H9 (cell line): ENCODE data around the gene MAPK12. TPM values are rescaled to one million over a fixed set of nuclear protein-coding genes. Genes with fewer than 3 reads are reported as not detected.

Experiments used
- DNase-seq: peaks from one replicate; pipeline ENCODE4 v3.0.0-alpha.2; 2017
- H2AFZ ChIP-seq: one replicate; pipeline ENCODE4 v1.6.1; 2013; ENCODE audit warnings: mild to moderate bottlenecking, low read length, control low read depth, moderate library complexity
- H2AK5ac ChIP-seq: 2 replicates; pipeline ENCODE4 v1.6.1; 2013; ENCODE audit warnings: low read length, control low read depth, mixed read lengths; ENCODE audit not compliant: insufficient read length
- H2BK120ac ChIP-seq: one replicate; pipeline ENCODE4 v1.6.1; 2013; ENCODE audit warnings: low read depth, mild to moderate bottlenecking, low read length, control low read depth, inconsistent platforms; ENCODE audit not compliant: poor library complexity, severe bottlenecking
- H2BK12ac ChIP-seq: 2 replicates; pipeline ENCODE4 v1.6.1; 2013; ENCODE audit warnings: low read length, control low read depth, mixed read lengths, low read depth; ENCODE audit not compliant: insufficient read length
- H2BK15ac ChIP-seq: 2 replicates; pipeline ENCODE4 v1.6.1; 2013; ENCODE audit warnings: low read depth, low read length, control low read depth
- H2BK20ac ChIP-seq: one replicate; pipeline ENCODE4 v1.6.1; 2013; ENCODE audit warnings: low read depth, mild to moderate bottlenecking, low read length, control low read depth, inconsistent platforms; ENCODE audit not compliant: poor library complexity, severe bottlenecking
- H2BK5ac ChIP-seq: 2 replicates; pipeline ENCODE4 v1.6.1; 2013; ENCODE audit warnings: low read length, control low read depth, mixed read lengths; ENCODE audit not compliant: insufficient read length
- H3K14ac ChIP-seq: 2 replicates; pipeline ENCODE4 v1.6.1; 2013; ENCODE audit warnings: low read length, control low read depth; ENCODE audit not compliant: insufficient read depth
- H3K18ac ChIP-seq: 2 replicates; pipeline ENCODE4 v1.6.1; 2013; ENCODE audit warnings: low read depth, mild to moderate bottlenecking, mixed read lengths, low read length, control low read depth; ENCODE audit not compliant: insufficient read length
- H3K23ac ChIP-seq: 2 replicates; pipeline ENCODE4 v1.6.1; 2013; ENCODE audit warnings: low read length, control low read depth, mixed read lengths, low read depth; ENCODE audit not compliant: insufficient read length
- H3K23me2 ChIP-seq: 2 replicates; pipeline ENCODE4 v1.6.1; 2013; ENCODE audit warnings: low read depth, mild to moderate bottlenecking, mixed read lengths, low read length, control low read depth; ENCODE audit not compliant: insufficient read length, poor library complexity, severe bottlenecking
- H3K27ac ChIP-seq: 2 replicates; pipeline ENCODE4 v1.5.1; 2013; ENCODE audit warnings: low read length, control low read depth, mixed read lengths, low read depth; ENCODE audit not compliant: insufficient read length
- H3K27me3 ChIP-seq: 2 replicates; pipeline ENCODE4 v1.6.1; 2013; ENCODE audit warnings: low read length, control low read depth, inconsistent platforms; ENCODE audit not compliant: insufficient read depth
- H3K4ac ChIP-seq: 2 replicates; pipeline ENCODE4 v1.6.1; 2013; ENCODE audit warnings: low read depth, mild to moderate bottlenecking, control low read depth, inconsistent platforms, low read length, moderate library complexity
- H3K4me1 ChIP-seq: 2 replicates; pipeline ENCODE4 v1.6.1; 2013; ENCODE audit warnings: low read length, control low read depth, inconsistent platforms; ENCODE audit not compliant: insufficient read depth
- H3K4me2 ChIP-seq: 2 replicates; pipeline ENCODE4 v1.6.1; 2013; ENCODE audit warnings: low read length, control low read depth, mixed read lengths; ENCODE audit not compliant: insufficient read length, insufficient read depth
- H3K56ac ChIP-seq: 2 replicates; pipeline ENCODE4 v1.6.1; 2013; ENCODE audit warnings: low read depth, mild to moderate bottlenecking, mixed read lengths, low read length, control low read depth; ENCODE audit not compliant: insufficient read length
- H3K79me1 ChIP-seq: 2 replicates; pipeline ENCODE4 v1.6.1; 2013; ENCODE audit warnings: low read depth, mild to moderate bottlenecking, moderate library complexity, low read length, control low read depth, inconsistent platforms; ENCODE audit not compliant: insufficient read depth, poor library complexity, severe bottlenecking
- H3K79me2 ChIP-seq: 2 replicates; pipeline ENCODE4 v1.6.1; 2013; ENCODE audit warnings: low read length, control low read depth, inconsistent platforms; ENCODE audit not compliant: insufficient read depth
- H3K9ac ChIP-seq: 2 replicates; pipeline ENCODE4 v1.6.1; 2013; ENCODE audit warnings: low read length, control low read depth, mixed read lengths; ENCODE audit not compliant: insufficient read length; ENCODE audit errors: extremely low read depth
- H3K9me3 ChIP-seq: one replicate; pipeline ENCODE4 v1.6.1; 2013; ENCODE audit warnings: low read depth, low read length, inconsistent platforms; ENCODE audit not compliant: control insufficient read depth
- H3T11ph ChIP-seq: one replicate; pipeline ENCODE4 v1.6.1; 2013; ENCODE audit warnings: mild to moderate bottlenecking, low read length, control low read depth, inconsistent platforms
- H4K20me1 ChIP-seq: one replicate; pipeline ENCODE4 v1.6.1; 2013; ENCODE audit not compliant: control insufficient read depth, insufficient read length, insufficient read depth
- H4K5ac ChIP-seq: 2 replicates; pipeline ENCODE4 v1.6.1; 2013; ENCODE audit warnings: low read depth, mild to moderate bottlenecking, mixed read lengths, low read length, control low read depth; ENCODE audit not compliant: insufficient read length
- H4K8ac ChIP-seq: replicated peaks from 2 replicates; pipeline ENCODE4 v1.6.1; 2013; ENCODE audit warnings: low read length, control low read depth, mixed read lengths, low read depth; ENCODE audit not compliant: insufficient read length
- H4K91ac ChIP-seq: 2 replicates; pipeline ENCODE4 v1.6.1; 2013; ENCODE audit warnings: low read depth, mild to moderate bottlenecking, moderate library complexity, mixed read lengths, low read length, control low read depth; ENCODE audit not compliant: insufficient read length
- H3K27ac Mint-ChIP-seq, 3 experiments: 2 replicates in 2 of 3; 3 replicates in 1 of 3; pipeline ENCODE4 v1.8.0; 2020 to 2021; ENCODE audit warnings: mixed read lengths in 3 of 3, mild to moderate bottlenecking in 1 of 3, moderate library complexity in 1 of 3
- H3K27me3 Mint-ChIP-seq: 2 replicates; pipeline ENCODE4 v1.8.0; 2021; ENCODE audit warnings: low read depth, mild to moderate bottlenecking, moderate library complexity, mixed read lengths
- H3K36me3 Mint-ChIP-seq, 3 experiments: 2 replicates in 2 of 3; 3 replicates in 1 of 3; pipeline ENCODE4 v1.8.0; 2020 to 2021; ENCODE audit warnings: low read depth in 3 of 3, mixed read lengths in 3 of 3; ENCODE audit not compliant: insufficient read depth in 1 of 3
- H3K4me1 Mint-ChIP-seq, 2 experiments: 2 replicates each; pipeline ENCODE4 v1.8.0; 2020; ENCODE audit warnings: mixed read lengths in 2 of 2
- H3K4me3 Mint-ChIP-seq, 2 experiments: 2 replicates in 1 of 2; 3 replicates in 1 of 2; pipeline ENCODE4 v1.8.0; 2020 to 2021; ENCODE audit warnings: mild to moderate bottlenecking in 2 of 2, mixed read lengths in 2 of 2, moderate library complexity in 1 of 2
- H3K9me3 Mint-ChIP-seq, 2 experiments: 2 replicates in 1 of 2; 3 replicates in 1 of 2; pipeline ENCODE4 v1.8.0; 2020; ENCODE audit warnings: mild to moderate bottlenecking in 2 of 2, mixed read lengths in 2 of 2, moderate library complexity in 1 of 2
- CTCF ChIP-seq: fragments of 200-600 bp; sonication (generic); conservative IDR thresholded peaks from 3 replicates; pipeline ENCODE4 v1.8.0; 2021; ENCODE audit warnings: antibody characterized with exemption, mild to moderate bottlenecking
- WGBS: extraction: QIAGEN DNeasy Blood & Tissue Kit; methylation state at CpG from one replicate; pipeline ENCODE4 v1.1.7; 2013; ENCODE audit warnings: missing lambda C conversion rate, low lambda C conversion rate, mixed read lengths; ENCODE audit not compliant: insufficient read length; ENCODE audit errors: extremely low coverage; 5-methylcytosine and 5-hydroxymethylcytosine counted together
- total RNA-seq: library from RNA; stranded (reverse); gene quantifications from 2 replicates; pipeline ENCODE4 v1.2.1, GENCODE V29; 2021

The MAPK12 gene
- total RNA-seq, 1 experiment from 2014 or later, result 31.3 TPM

GRCh38 chr22:50222508-50222907 lies 39.0 kb downstream of the MAPK12 start:
- no peak overlapping the region for H2BK120ac ChIP-seq
- no CpG with 5 or more reads among the region's 8 CpGs for WGBS
- no peak overlapping the region for H2BK12ac ChIP-seq
- no peak overlapping the region for H2BK5ac ChIP-seq
- H3K27me3 Mint-ChIP-seq, result no peaks in the 10 kb centered on the region
- H3K27ac Mint-ChIP-seq, result no peak overlapping the region
- no peak overlapping the region for H4K91ac ChIP-seq
- no peak overlapping the region for H4K8ac ChIP-seq
- H2AFZ ChIP-seq, result no peak overlapping the region
- H3K4me1 ChIP-seq, result no peaks in the 10 kb centered on the region
- H3K4me3 Mint-ChIP-seq, result no peak overlapping the region
- no peak overlapping the region for H3K14ac ChIP-seq
- no peak overlapping the region for H3K27ac ChIP-seq
- H3K9ac ChIP-seq, result no peak overlapping the region
- DNase-seq, result no peak
- H2BK15ac ChIP-seq, result no peak overlapping the region
- no peaks in the 10 kb centered on the region for H3K27me3 ChIP-seq
- no peaks in the 10 kb centered on the region for H3K79me1 ChIP-seq
- H3K23ac ChIP-seq, result no peak overlapping the region
- no peak overlapping the region for H2BK20ac ChIP-seq
- TF ChIP-seq CTCF, result no peak
- H3K23me2 ChIP-seq, result no peaks in the 10 kb centered on the region
- no peak overlapping the region for H3K4me2 ChIP-seq
- H3K79me2 ChIP-seq, result no peaks in the 10 kb centered on the region
- H3K4me1 Mint-ChIP-seq, result peaks cover 5 to 9% of the 10 kb centered on the region in 2 experiments
- no peak overlapping the region for H3K4ac ChIP-seq
- H3K56ac ChIP-seq, result no peak overlapping the region
- no peak overlapping the region for H3T11ph ChIP-seq
- no peak overlapping the region for H4K5ac ChIP-seq
- peaks cover 3% of the 10 kb centered on the region for H4K20me1 ChIP-seq
- H2AK5ac ChIP-seq, result no peak overlapping the region
- H3K18ac ChIP-seq, result no peak overlapping the region
- no peaks in the 10 kb centered on the region for H3K9me3 Mint-ChIP-seq
- no peaks in the 10 kb centered on the region for H3K9me3 ChIP-seq
- H3K36me3 Mint-ChIP-seq, result peaks cover 15 to 61% (median 53%) of the 10 kb centered on the region in 3 experiments
